GM10266 (cell line): ENCODE data around the gene DCX.

Experiments used
- DNase-seq: peaks from one replicate; pipeline ENCODE4 v3.0.0; 2012; ENCODE audit errors: extremely low spot score
- CTCF ChIP-seq: IDR thresholded peaks from 2 replicates; pipeline ENCODE4 v1.5.1; 2012; ENCODE audit warnings: mild to moderate bottlenecking, low read depth; ENCODE audit not compliant: control insufficient read depth, insufficient read depth; ENCODE audit errors: missing control alignments

Gene DCX

GRCh38 chrX:111435469-111435868 lies 23.5 kb upstream of the DCX start:
- no peak for TF ChIP-seq CTCF
- no peak for DNase-seq

GRCh38 chrX:111431001-111431400 lies 19.0 kb upstream of the DCX start:
- no peak for TF ChIP-seq CTCF
- no peak for DNase-seq

- TF ChIP-seq CTCF: no peak
Observed at GRCh38 chrX:111411557-111411956, 435 bp downstream of the DCX start.

GRCh38 chrX:111410590-111411078 lies 1.4 kb downstream of the DCX start:
- no peak for DNase-seq
- no peak for TF ChIP-seq CTCF

More at GRCh38 chrX:111411557-111411956, 435 bp downstream of the DCX start:
- DNase-seq: no peak

GRCh38 chrX:111409326-111409725 lies 2.7 kb downstream of the DCX start:
- TF ChIP-seq CTCF: no peak

GRCh38 chrX:111407948-111408347 lies 4.0 kb downstream of the DCX start:
- TF ChIP-seq CTCF: no peak
- DNase-seq: no peak

More at GRCh38 chrX:111409326-111409725, 2.7 kb downstream of the DCX start:
- DNase-seq: no peak

GRCh38 chrX:111402344-111402743 lies 9.6 kb downstream of the DCX start:
- no peak for DNase-seq
- TF ChIP-seq CTCF: no peak
